CD4-positive, alpha-beta T cell (primary cell): ENCODE results near the gene MYH10. TPM values are rescaled to one million over a fixed set of nuclear protein-coding genes. Genes with fewer than 3 reads are reported as not detected.

Source experiments
- ATAC-seq: fragments of 200-7000 bp; cut with Tn5 transposase; one replicate; pipeline ENCODE4 v1.10.0; 2022; ENCODE audit warnings: mild to moderate bottlenecking; ENCODE audit not compliant: poor library complexity
- CTCF ChIA-PET: fragments of 350-600 bp; sonication (Branson Sonifier 250); formaldehyde crosslinking; loops from one replicate; lab custom pipeline; 2021; ENCODE audit warnings: antibody characterized with exemption, inconsistent platforms; lab: Charles Lee
- POLR2A ChIA-PET: fragments of 350-600 bp; sonication (Branson Sonifier 250); formaldehyde crosslinking; loops from one replicate; lab custom pipeline; 2021; ENCODE audit warnings: antibody characterized with exemption, inconsistent platforms; lab: Charles Lee
- DNase-seq, 14 experiments: peaks; one replicate each; pipeline ENCODE4 v3.0.0-alpha.2; 2013 to 2020; ENCODE audit warnings: mixed read lengths in 2 of 14
- H3K27ac ChIP-seq, 2 donors: one replicate each; pipeline versions ENCODE4 v1.5.1 to v1.7.0; 2013; ENCODE audit warnings: low read length in 2 of 2, low read depth in 1 of 2, mild to moderate bottlenecking in 1 of 2
- H3K27me3 ChIP-seq, 2 experiments: 1 replicate in 1 of 2; 2 replicates in 1 of 2; pipeline versions ENCODE4 v1.6.1 to v1.7.0; 2013; ENCODE audit warnings: low read length in 2 of 2, control low read depth in 1 of 2, mild to moderate bottlenecking in 1 of 2, moderate library complexity in 1 of 2; ENCODE audit not compliant: insufficient read depth in 2 of 2, control insufficient read depth in 1 of 2
- H3K36me3 ChIP-seq: one replicate; pipeline ENCODE4 v1.6.1; 2013; ENCODE audit warnings: low read length, control low read depth; ENCODE audit not compliant: insufficient read depth
- H3K4me1 ChIP-seq: one replicate; pipeline ENCODE4 v1.6.1; 2013; ENCODE audit warnings: low read length, control low read depth; ENCODE audit not compliant: insufficient read depth
- H3K4me3 ChIP-seq: one replicate; pipeline ENCODE4 v1.5.1; 2013; ENCODE audit warnings: mild to moderate bottlenecking, low read length, moderate library complexity
- H3K9me3 ChIP-seq, 2 experiments: 1 replicate in 1 of 2; 2 replicates in 1 of 2; pipeline versions ENCODE4 v1.6.1 to v1.7.0; 2013; ENCODE audit warnings: low read length in 2 of 2, mild to moderate bottlenecking in 2 of 2, control low read depth in 1 of 2, moderate library complexity in 1 of 2; ENCODE audit not compliant: control insufficient read depth in 1 of 2, insufficient read depth in 1 of 2
- H3K27ac Mint-ChIP-seq: one replicate; pipeline ENCODE4 v1.8.0; 2020; ENCODE audit warnings: mixed read lengths
- H3K27me3 Mint-ChIP-seq: one replicate; pipeline ENCODE4 v1.8.0; 2021; ENCODE audit warnings: mixed read lengths
- H3K36me3 Mint-ChIP-seq: one replicate; pipeline ENCODE4 v1.8.0; 2021; ENCODE audit warnings: low read depth, mixed read lengths
- H3K4me1 Mint-ChIP-seq: one replicate; pipeline ENCODE4 v1.8.0; 2021; ENCODE audit warnings: low read depth, mixed read lengths
- H3K4me3 Mint-ChIP-seq: one replicate; pipeline ENCODE4 v1.8.0; 2020; ENCODE audit warnings: mild to moderate bottlenecking, mixed read lengths
- H3K9me3 Mint-ChIP-seq: one replicate; pipeline ENCODE4 v1.8.0; 2020; ENCODE audit warnings: mixed read lengths
- CTCF ChIP-seq: fragments of 200-600 bp; IDR thresholded peaks from one replicate; pipeline ENCODE4 v1.8.0; 2022; ENCODE audit warnings: antibody characterized with exemption, mild to moderate bottlenecking
- intact Hi-C, 2 experiments: fragments of 100-400 bp; cut with DNase I in 1 of 2; cut with micrococcal nuclease in 1 of 2; formaldehyde crosslinking; loops; one replicate each; pipeline versions ENCODE4 v1.15.1 to v1.9.0; 2023 to 2025; cut with DNase I, micrococcal nuclease
- total RNA-seq, 174 experiments: library from RNA in 2 of 174; stranded (reverse) in 2 of 174; gene quantifications; one replicate each; pipeline ENCODE4 v1.2.3 and lab custom pipeline; 2021 to 2026

Gene MYH10
- total RNA-seq, 2 experiments from 2014 or later, result 1.5 to 1.9 TPM

DNA sequence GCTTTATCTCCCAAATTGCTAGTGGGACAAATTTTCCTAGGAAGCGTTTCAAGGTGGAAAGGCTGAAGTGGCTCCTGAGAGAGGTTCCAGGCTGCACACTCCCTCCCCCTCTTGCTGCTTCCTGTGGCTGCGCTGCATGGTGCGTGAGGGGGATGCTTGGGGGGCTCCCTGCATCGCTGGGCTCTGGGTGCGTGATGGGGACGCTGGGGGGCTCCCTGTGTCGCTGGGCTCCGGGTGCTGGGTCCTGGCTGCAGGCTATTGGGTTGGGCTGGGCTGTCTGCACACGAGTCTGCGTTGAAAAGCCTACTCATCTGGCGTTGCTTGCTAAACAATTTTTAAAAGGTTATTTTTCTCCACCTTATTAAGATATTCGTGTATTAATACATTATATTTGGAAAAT lies 164.8 kb downstream of the MYH10 start:
- no peak for DNase-seq
- Mint-ChIP-seq H3K27me3 (no peaks in the 10 kb centered on the region), H3K9me3 (no peaks in the 10 kb centered on the region), H3K27ac (no peak overlapping the region), H3K4me1 (peaks cover 17% of the 10 kb centered on the region), H3K36me3 (peaks cover 95% of the 10 kb centered on the region), H3K4me3 (no peak overlapping the region)
- intact Hi-C loops, result no loop called here
- Histone ChIP-seq H3K9me3 (no peaks in the 10 kb centered on the region), H3K4me3 (no peak overlapping the region), H3K4me1 (peaks cover 2% of the 10 kb centered on the region), H3K27ac (no peak overlapping the region), H3K27me3 (no peaks in the 10 kb centered on the region), H3K36me3 (peaks cover 81% of the 10 kb centered on the region)
- no peak for TF ChIP-seq CTCF
- POLR2A ChIA-PET, result no interaction called here
- CTCF ChIA-PET, result no interaction called here
- no peak for ATAC-seq

- Mint-ChIP-seq H3K4me3 (no peak overlapping the region), H3K4me1 (peaks cover 17% of the 10 kb centered on the region), H3K27me3 (no peaks in the 10 kb centered on the region), H3K36me3 (peaks cover 98% of the 10 kb centered on the region), H3K9me3 (no peaks in the 10 kb centered on the region), H3K27ac (no peak overlapping the region)
- CTCF ChIA-PET, result no interaction called here
- no peaks in the 10 kb centered on the region for H3K9me3 ChIP-seq
- DNase-seq, result no peak
- intact Hi-C loops, result no loop called here
- TF ChIP-seq CTCF, result no peak
- H3K4me3 ChIP-seq, result no peak overlapping the region
- no peak for ATAC-seq
- H3K27me3 ChIP-seq, result no peaks in the 10 kb centered on the region
- H3K4me1 ChIP-seq, result peaks cover 2% of the 10 kb centered on the region
- POLR2A ChIA-PET, result no interaction called here
- H3K36me3 ChIP-seq, result peaks cover 85% of the 10 kb centered on the region
- H3K27ac ChIP-seq, result no peak overlapping the region
Measured at GRCh38 chr17:8465356-8465755, 165.2 kb downstream of the MYH10 start.

GRCh38 chr17:8464941-8465340 lies 165.6 kb downstream of the MYH10 start:
- CTCF ChIA-PET, result no interaction called here
- Histone ChIP-seq H3K4me3 (no peak overlapping the region), H3K27ac (no peak overlapping the region), H3K36me3 (peaks cover 85% of the 10 kb centered on the region), H3K27me3 (no peaks in the 10 kb centered on the region), H3K4me1 (peaks cover 2% of the 10 kb centered on the region), H3K9me3 (no peaks in the 10 kb centered on the region)
- Mint-ChIP-seq H3K4me3 (no peak overlapping the region), H3K27ac (no peak overlapping the region), H3K36me3 (peaks cover 98% of the 10 kb centered on the region), H3K27me3 (no peaks in the 10 kb centered on the region), H3K4me1 (peaks cover 17% of the 10 kb centered on the region), H3K9me3 (no peaks in the 10 kb centered on the region)
- intact Hi-C loops, result no loop called here
- POLR2A ChIA-PET, result no interaction called here
- TF ChIP-seq CTCF, result no peak
- DNase-seq (no peak), ATAC-seq (no peak)
